Ureter (tissue), 1 donor: ENCODE measurements around the gene NCSTN. TPM values are rescaled to one million over a fixed set of nuclear protein-coding genes. Genes with fewer than 3 reads are reported as not detected.

ENCODE experiments used
- DNase-seq: peaks from one replicate; pipeline ENCODE4 v3.0.0-alpha.2; 2020; ENCODE audit warnings: low spot score
- total RNA-seq: library from RNA; stranded (reverse); gene quantifications from one replicate; pipeline ENCODE4 v1.2.4, GENCODE V29; 2023
- donor health status: DM: yes; HTN: yes; CAD: no.

Gene NCSTN
- total RNA-seq, 1 donor from 2014 or later: 95.6 TPM

GRCh38 chr1:160406131-160406968, 63.2 kb downstream of the NCSTN start:
- no peak for DNase-seq

GRCh38 chr1:160407839-160408801, 64.9 kb downstream of the NCSTN start:
- no peak for DNase-seq

Other genes starting within 250 kb of the NCSTN start
- gene IGSF8, start 244.8 kb upstream of the NCSTN start, total RNA-seq: 22.4 TPM
- gene ATP1A2, start 227.6 kb upstream of the NCSTN start, total RNA-seq: 41.2 TPM
- 16.5 TPM for gene ATP1A4, start 191.8 kb upstream of the NCSTN start, total RNA-seq
- gene CASQ1, start 152.8 kb upstream of the NCSTN start, total RNA-seq: 10.5 TPM
- gene PEA15, start 138.0 kb upstream of the NCSTN start, total RNA-seq: 133 TPM
- gene DCAF8, start 80.8 kb upstream of the NCSTN start, total RNA-seq: 137 TPM
- 102 TPM for gene PEX19, start 58.2 kb upstream of the NCSTN start, total RNA-seq
- 164 TPM for gene COPA, start 133 bp upstream of the NCSTN start, total RNA-seq
- not detected for gene NHLH1, start 23.7 kb downstream of the NCSTN start, total RNA-seq
- gene VANGL2, start 57.2 kb downstream of the NCSTN start, total RNA-seq: 12.7 TPM
- gene SLAMF6, start 179.9 kb downstream of the NCSTN start, total RNA-seq: 3.0 TPM
- gene CD84, start 236.1 kb downstream of the NCSTN start, total RNA-seq: 7.7 TPM